ENCODE data around the gene ABTB1.

ABTB1 gene

GRCh38 chr3:127672429-127673190, at the start of gene ABTB1:
TSS of gene ABTB1 (plus strand) at chr3:127672952. CDS start at chr3:127673026, 74 bp downstream.
- DNase-seq = peak; percentile 60

GRCh38 chr3:127624063-127624462, 48.7 kb upstream of the ABTB1 start:
- DNase-seq = no peak

GRCh38 chr3:127625821-127626220, 46.9 kb upstream of the ABTB1 start:
- no peak for DNase-seq

GRCh38 chr3:127628426-127628787, 44.3 kb upstream of the ABTB1 start:
- no peak for DNase-seq

- DNase-seq = peak; percentile 4
Measured at GRCh38 chr3:127628788-127629466, 43.8 kb upstream of the ABTB1 start, which contains the start of gene PODXL2. TSS of gene PODXL2 (plus strand) at chr3:127629185. CDS start at chr3:127629220, 35 bp downstream.

- no peak for DNase-seq
Measured at GRCh38 chr3:127629467-127630403, 43.0 kb upstream of the ABTB1 start.

- DNase-seq = no peak
Measured at GRCh38 chr3:127630811-127631714, 41.7 kb upstream of the ABTB1 start.

- DNase-seq = no peak
Measured at GRCh38 chr3:127632035-127632820, 40.5 kb upstream of the ABTB1 start.

GRCh38 chr3:127634653-127635052, 38.1 kb upstream of the ABTB1 start:
- no peak for DNase-seq

- DNase-seq = no peak
Measured at GRCh38 chr3:127637546-127637945, 35.2 kb upstream of the ABTB1 start.

- DNase-seq = no peak
Measured at GRCh38 chr3:127637971-127638370, 34.8 kb upstream of the ABTB1 start.

GRCh38 chr3:127639173-127640041, 33.3 kb upstream of the ABTB1 start:
- DNase-seq = peak; percentile 36

GRCh38 chr3:127640042-127640355, 32.8 kb upstream of the ABTB1 start:
- DNase-seq = no peak

GRCh38 chr3:127644641-127645370, 27.9 kb upstream of the ABTB1 start:
- DNase-seq = no peak

- no peak for DNase-seq
Measured at GRCh38 chr3:127645371-127646015, 27.3 kb upstream of the ABTB1 start.

- no peak for DNase-seq
Measured at GRCh38 chr3:127646501-127647046, 26.2 kb upstream of the ABTB1 start.

- DNase-seq = no peak
Measured at GRCh38 chr3:127647166-127647844, 25.4 kb upstream of the ABTB1 start.

- DNase-seq = no peak
Measured at GRCh38 chr3:127647845-127648204, 24.9 kb upstream of the ABTB1 start.

Data from amniotic stem cell (primary cell).